GM12878 (cell line): ENCODE data around the gene CAPSL. TPM values are rescaled to one million over a fixed set of nuclear protein-coding genes. Genes with fewer than 3 reads are reported as not detected.

Experiments used
- ATAC-seq: fragments of 200-7000 bp; cut with Tn5 transposase; 3 replicates; pipeline ENCODE4 v1.9.1; 2020; ENCODE audit warnings: mild to moderate bottlenecking, moderate library complexity
- BruUV-seq: library from RNA; stranded (reverse); fragments of 400-500 nt; replicated peaks from 2 replicates; lab custom pipeline; 2021; lab: Mats Ljungman, UMichigan
- CTCF ChIA-PET: fragments of 300-600 bp; sonication (Branson Sonifier 250); formaldehyde crosslinking; extraction: SDS; loops from one replicate; lab custom pipeline; 2021; ENCODE audit warnings: inconsistent platforms; lab: Yijun Ruan, JAX
- POLR2A ChIA-PET: fragments of 350-600 bp; formaldehyde crosslinking; extraction: SDS; loops from one replicate; lab custom pipeline; 2021; ENCODE audit warnings: inconsistent platforms; lab: Charles Lee
- RAD21 ChIA-PET: fragments of 300-600 bp; sonication (Branson Sonifier 250); formaldehyde crosslinking; loops from one replicate; lab custom pipeline; 2023; ENCODE audit warnings: antibody characterized with exemption; ENCODE audit not compliant: unreplicated experiment; lab: Charles Lee
- SMC1A ChIA-PET: fragments of 300-600 bp; sonication (Branson Sonifier 250); formaldehyde crosslinking; loops from one replicate; lab custom pipeline; 2023; ENCODE audit not compliant: unreplicated experiment, uncharacterized antibody; lab: Charles Lee
- DNase-seq: peaks from one replicate; pipeline ENCODE4 v3.0.0-alpha.2; 2011; ENCODE audit warnings: low read depth, low spot score
- FAIRE-seq: peaks from 3 replicates; lab custom pipeline; 2011; peaks lifted over from hg19 to GRCh38; lab: Jason Lieb, UNC
- H2AFZ ChIP-seq: 2 replicates; pipeline ENCODE4 v1.6.0; 2011; ENCODE audit warnings: low read depth, low read length, control low read depth; ENCODE audit not compliant: control insufficient read depth
- H3K27ac ChIP-seq: 2 replicates; pipeline ENCODE4 v1.5.1; 2011; ENCODE audit warnings: control low read depth; ENCODE audit not compliant: control insufficient read depth, insufficient read depth
- H3K27me3 ChIP-seq, 2 experiments: replicated peaks in 1 of 2; 2 replicates each; pipeline versions ENCODE4 v1.6.0 to v1.6.1; 2011; ENCODE audit warnings: low read length in 1 of 2; ENCODE audit not compliant: control insufficient read depth in 2 of 2, insufficient read depth in 2 of 2
- H3K36me3 ChIP-seq, 2 experiments: 2 replicates each; pipeline ENCODE4 v1.5.1; 2011; ENCODE audit warnings: low read length in 1 of 2; ENCODE audit not compliant: control insufficient read depth in 2 of 2, insufficient read depth in 2 of 2
- H3K4me1 ChIP-seq: 2 replicates; pipeline ENCODE4 v1.6.1; 2011; ENCODE audit warnings: mild to moderate bottlenecking, low read length, moderate library complexity, mixed read lengths; ENCODE audit not compliant: control insufficient read depth, insufficient read depth
- H3K4me2 ChIP-seq: 2 replicates; pipeline ENCODE4 v1.6.0; 2011; ENCODE audit warnings: control low read depth; ENCODE audit not compliant: control insufficient read depth, insufficient read depth
- H3K4me3 ChIP-seq: fragments of 200-600 bp; sonication (generic); 2 replicates; pipeline ENCODE4 v1.5.1; 2016
- H3K79me2 ChIP-seq: 2 replicates; pipeline ENCODE4 v1.6.0; 2011; ENCODE audit warnings: low read length; ENCODE audit not compliant: control insufficient read depth, insufficient read depth
- H3K9ac ChIP-seq: 2 replicates; pipeline ENCODE4 v1.8.0; 2011; ENCODE audit warnings: low read length, control low read depth, mixed read lengths; ENCODE audit not compliant: control insufficient read depth, insufficient read depth
- H3K9me3 ChIP-seq: replicated peaks from 3 replicates; pipeline ENCODE4 v1.5.1; 2011; ENCODE audit warnings: mild to moderate bottlenecking, low read length; ENCODE audit not compliant: control insufficient read depth, insufficient read depth
- H4K20me1 ChIP-seq: 2 replicates; pipeline ENCODE4 v1.6.0; 2011; ENCODE audit not compliant: control insufficient read depth, insufficient read depth
- ATF7 ChIP-seq: fragments of 450-650 bp; IDR thresholded peaks from 2 replicates; pipeline ENCODE4 v1.6.1; 2016; ENCODE audit warnings: low read depth, mild to moderate bottlenecking
- BACH1 ChIP-seq: fragments of 450-650 bp; IDR thresholded peaks from 2 replicates; pipeline ENCODE4 v1.6.1; 2017; ENCODE audit warnings: mild to moderate bottlenecking, borderline replicate concordance
- CEBPB ChIP-seq, 2 experiments: fragments of 150-350 bp in 1 of 2; IDR thresholded peaks; 2 replicates each; pipeline ENCODE4 v1.6.1; 2012 to 2014; ENCODE audit warnings: low read depth in 2 of 2, low read length in 2 of 2, borderline replicate concordance in 1 of 2, inconsistent platforms in 1 of 2
- HDGF ChIP-seq: fragments of 450-650 bp; IDR thresholded peaks from 2 replicates; pipeline ENCODE4 v1.6.1; 2016; ENCODE audit warnings: antibody characterized with exemption
- MEF2A ChIP-seq: IDR thresholded peaks from 2 replicates; pipeline ENCODE4 v1.6.1; 2011; ENCODE audit warnings: low read depth, mild to moderate bottlenecking, low read length, moderate library complexity; ENCODE audit not compliant: insufficient read depth
- NFIC ChIP-seq: IDR thresholded peaks from 2 replicates; pipeline ENCODE4 v1.6.1; 2012; ENCODE audit warnings: low read depth, mild to moderate bottlenecking, inconsistent platforms, low read length, moderate library complexity
- PBX3 ChIP-seq: IDR thresholded peaks from 2 replicates; pipeline ENCODE4 v1.6.1; 2011; ENCODE audit warnings: mild to moderate bottlenecking, low read depth, low read length, moderate library complexity; ENCODE audit not compliant: insufficient replicate concordance
- PRDM15 ChIP-seq: fragments of 450-650 bp; formaldehyde crosslinking; IDR thresholded peaks from 2 replicates; pipeline ENCODE4 v1.4.0; 2020; ENCODE audit warnings: mild to moderate bottlenecking, moderate library complexity
- SUPT20H ChIP-seq: IDR thresholded peaks from 2 replicates; pipeline ENCODE4 v1.6.1; 2011; ENCODE audit warnings: low read depth, mild to moderate bottlenecking, low read length, moderate library complexity, borderline replicate concordance; ENCODE audit not compliant: control insufficient read depth
- YY1 ChIP-seq: IDR thresholded peaks from 2 replicates; pipeline ENCODE4 v1.6.1; 2011; ENCODE audit warnings: low read depth, mild to moderate bottlenecking, low read length
- ZNF274 ChIP-seq: IDR thresholded peaks from one replicate; pipeline ENCODE4 v1.8.0; 2011; ENCODE audit not compliant: insufficient read length, insufficient read depth
- ZNF622 ChIP-seq: fragments of 450-650 bp; IDR thresholded peaks from 2 replicates; pipeline ENCODE4 v1.6.1; 2017; ENCODE audit warnings: mild to moderate bottlenecking, inconsistent platforms
- ZNF687 ChIP-seq: fragments of 450-650 bp; IDR thresholded peaks from 2 replicates; pipeline ENCODE4 v1.6.1; 2017; ENCODE audit warnings: mild to moderate bottlenecking, moderate library complexity
- WGBS: methylation state at CpG from one replicate; pipeline ENCODE4 v1.1.6; 2016; ENCODE audit warnings: low lambda C conversion rate; ENCODE audit not compliant: insufficient replicate concordance, insufficient coverage; ENCODE audit errors: missing lambda C conversion rate; 5-methylcytosine and 5-hydroxymethylcytosine counted together
- in situ Hi-C: fragments of 300-500 bp; cut with MboI; formaldehyde crosslinking; loops from 9 replicates; pipeline ENCODE4 v1.14.3; 2018; ENCODE audit warnings: mixed read lengths
- intact Hi-C: fragments of 100-400 bp; cut with micrococcal nuclease; formaldehyde crosslinking; loops from one replicate; pipeline ENCODE4 v1.14.2; 2022; ENCODE audit not compliant: unreplicated experiment
- polyA plus RNA-seq, 11 experiments: library from polyadenylated mRNA; depleted of rRNA in 4 of 11; unstranded in 6 of 11; stranded (reverse) in 5 of 11; fragments of >200 nt; fragmentation: Nextera tagmentation in 4 of 11; fragmentation: Illumina TruSeq in 1 of 11; extraction: Ambion mirVana in 4 of 11; extraction: Trizol in 1 of 11; gene quantifications; 1 replicate in 1 of 11; 2 replicates in 10 of 11; pipeline versions ENCODE4 v1.2.1 to v1.2.3, GENCODE V29; 2011 to 2016; ENCODE audit warnings: inconsistent platforms in 2 of 11, missing spikeins in 2 of 11, low read depth in 1 of 11
- total RNA-seq, 4 experiments: library from RNA; depleted of rRNA in 3 of 4; stranded (reverse); fragments of >200 nt in 3 of 4; fragmentation: Illumina TruSeq in 1 of 4; extraction: Trizol in 1 of 4; gene quantifications; 2 replicates each; pipeline versions ENCODE4 v1.2.1 to v1.2.3, GENCODE V29; 2013 to 2021

The CAPSL gene
- total and polyA plus RNA-seq, 10 of the 15 experiments (the other 5 are each of a cell fraction or from before 2014, with no cell fraction given), result 0.19 to 0.57 (median 0.20) TPM; not detected in 7

GRCh38 chr5:35924950-35925722 lies 13.3 kb downstream of the CAPSL start:
- ChIA-PET POLR2A (interaction anchor here (0.6 to 1.1 kb wide), 2 partner anchors 148 to 833 kb away, joined by 3 read pairs; no protein-coding TSS in a partner anchor), RAD21 (interaction anchor here (0.6 to 5.6 kb wide), 42 partner anchors 17 to 834 kb away, joined by 3 to 128 read pairs (median 4); partner anchors contain the start of genes IL7R, PRLR and SPEF2), SMC1A (interaction anchor here (0.6 to 13.1 kb wide), 22 partner anchors 19 to 489 kb away, joined by 3 to 276 read pairs (median 4); partner anchors contain the start of gene SPEF2), CTCF (interaction anchor here (0.5 to 16.3 kb wide), 58 partner anchors 8 to 923 kb away, joined by 3 to 359 read pairs (median 4); partner anchors contain the start of gene PRLR)
- in situ Hi-C loops (loop anchor here (5.0 kb wide), 3 partner anchors 148 to 833 kb away; no protein-coding TSS in a partner anchor), intact Hi-C loops (loop anchor here (2.0 to 10.0 kb wide), 4 partner anchors 72 to 836 kb away; no protein-coding TSS in a partner anchor)
- peaks cover 2% of the 10 kb centered on the region; the same call in 2 of the 3 replicates for H3K9me3 ChIP-seq
- no TSS peak for BruUV-seq
- peaks cover 0 to 3% of the 10 kb centered on the region in 2 experiments; a peak in 2 of 4 replicates for H3K27me3 ChIP-seq
- H4K20me1 ChIP-seq, result no peaks in the 10 kb centered on the region
- peaks cover 4% of the 10 kb centered on the region; the same call in 1 of the 2 replicates for H3K4me1 ChIP-seq
- no peaks in the 10 kb centered on the region for H3K79me2 ChIP-seq
- peak overlapping the region; percentile 33 for H2AFZ ChIP-seq
- H3K27ac ChIP-seq, result no peak overlapping the region
- peak; percentile 93 for FAIRE-seq
- H3K36me3 ChIP-seq, result no peaks in the 10 kb centered on the region
- H3K9ac ChIP-seq, result no peak overlapping the region
- WGBS, result 11% methylated on average over 21 of the region's 21 CpGs
- H3K4me2 ChIP-seq, result peak overlapping the region; percentile 59
- ATAC-seq, result peak; percentile 88
- no peak for DNase-seq
- no peak overlapping the region for H3K4me3 ChIP-seq
- TF ChIP-seq ZNF274 (no peak), ZNF622 (no peak), BACH1 (no peak), CEBPB (IDR thresholded peaks at IDR 0.05; ENCODE audit: borderline replicate concordance in 1 of 2, low read depth in 2 of 2, low read length in 2 of 2) (no peak), HDGF (no peak), PBX3 (no peak), YY1 (peak; percentile 60), MEF2A (no peak), PRDM15 (CRISPR knock-in tag) (no peak), ATF7 (no peak), SUPT20H (no peak), NFIC (no peak), ZNF687 (0 out of 2 replicates have a peak, but pooled peaks have one; percentile 47)
